ENCODE data around the gene GPR62.
"Not testable (repeated sequence)": the region's sequence is repeated elsewhere in the genome, so short reads cannot be mapped to it uniquely, and the experiment has no call there.

GPR62 gene

GRCh38 chr3:51955175-51955892 is at the start of gene GPR62:
Gene GPR62 (plus strand): TSS chr3:51955381. CDS start chr3:51955653, 272 bp downstream.
- DNase-seq (ENCODE audit: low read depth in 2 of 2): no peak

- no peak for DNase-seq (ENCODE audit: low read depth in 2 of 2)
These were observed 47.2 kb upstream of the GPR62 start for GRCh38 chr3:51908026-51908425.

- DNase-seq (ENCODE audit: low read depth in 2 of 2): no peak
These were observed 38.8 kb upstream of the GPR62 start for GRCh38 chr3:51916418-51916817.

- no peak for DNase-seq (ENCODE audit: low read depth in 2 of 2)
These were observed 34.1 kb upstream of the GPR62 start for GRCh38 chr3:51921081-51921578.

- DNase-seq (ENCODE audit: low read depth in 2 of 2): no peak
These were observed 27.9 kb upstream of the GPR62 start for GRCh38 chr3:51927061-51927977.

GRCh38 chr3:51928438-51928837 is 26.7 kb upstream of the GPR62 start:
- no peak for DNase-seq (ENCODE audit: low read depth in 2 of 2)

GRCh38 chr3:51928981-51929380 is 26.2 kb upstream of the GPR62 start:
- DNase-seq (ENCODE audit: low read depth in 2 of 2): not testable (repeated sequence)

GRCh38 chr3:51929420-51930003 is 25.7 kb upstream of the GPR62 start:
- no peak for DNase-seq (ENCODE audit: low read depth in 2 of 2)

- no peak for DNase-seq (ENCODE audit: low read depth in 2 of 2)
These were observed 24.7 kb upstream of the GPR62 start for GRCh38 chr3:51930439-51930838.

- DNase-seq (ENCODE audit: low read depth in 2 of 2): no peak
These were observed 23.4 kb upstream of the GPR62 start for GRCh38 chr3:51931756-51932155.

- no peak for DNase-seq (ENCODE audit: low read depth in 2 of 2)
These were observed 22.5 kb upstream of the GPR62 start for GRCh38 chr3:51932471-51933370.

GRCh38 chr3:51933471-51934138 is 21.6 kb upstream of the GPR62 start:
- no peak for DNase-seq (ENCODE audit: low read depth in 2 of 2)

- no peak for DNase-seq (ENCODE audit: low read depth in 2 of 2)
These were observed 20.9 kb upstream of the GPR62 start for GRCh38 chr3:51934139-51934850.

- DNase-seq (ENCODE audit: low read depth in 2 of 2): no peak
These were observed 19.9 kb upstream of the GPR62 start for GRCh38 chr3:51934991-51935885.

GRCh38 chr3:51935886-51936755 is 19.1 kb upstream of the GPR62 start:
- no peak for DNase-seq (ENCODE audit: low read depth in 2 of 2)

GRCh38 chr3:51937014-51937413 is 18.2 kb upstream of the GPR62 start:
- DNase-seq (ENCODE audit: low read depth in 2 of 2): no peak

GRCh38 chr3:51937611-51938450 is 17.4 kb upstream of the GPR62 start:
- DNase-seq (ENCODE audit: low read depth in 2 of 2): no peak
